ENCODE results near the gene NEGR1. TPM values are rescaled to one million over a fixed set of nuclear protein-coding genes. Genes with fewer than 3 reads are reported as not detected.

Gene NEGR1
- total and polyA plus RNA-seq, 9 of the 15 experiments (the other 6 are each of a cell fraction or from before 2014, with no cell fraction given) = not detected

GRCh38 chr1:71689635-71690034 is 592.7 kb downstream of the NEGR1 start:
- H3K9me3 ChIP-seq (replicated peaks; ENCODE audit: control insufficient read depth, insufficient read depth, low read depth, low read length) = no peaks in the 10 kb centered on the region
- in situ Hi-C loops (cut with MboI) (no loop called here), intact Hi-C loops (cut with micrococcal nuclease) (no loop called here)
- no TSS peak for BruUV-seq (replicated peaks)
- no peaks in the 10 kb centered on the region for H3K4me1 ChIP-seq (replicated peaks in 1 of 2; ENCODE audit: control insufficient read depth in 2 of 2, insufficient read depth in 2 of 2, low read length in 2 of 2)
- no peaks in the 10 kb centered on the region for H4K20me1 ChIP-seq (replicated peaks; ENCODE audit: control insufficient read depth, insufficient read depth, low read length)
- no peak overlapping the region for H3K4me3 ChIP-seq
- no peaks in the 10 kb centered on the region for H3K79me2 ChIP-seq (ENCODE audit: control insufficient read depth, insufficient read depth, low read length)
- ChIA-PET POLR2A (no interaction called here), CTCF (ENCODE audit: low intra/inter-chr PET ratio) (no interaction called here)
- 3% methylated on average over 2 of the region's 2 CpGs for WGBS (ENCODE audit: insufficient coverage, low coverage, missing lambda C conversion rate)
- ATAC-seq = no peak
- H3K9me1 ChIP-seq (ENCODE audit: control insufficient read depth, insufficient read depth, low read length) = no peaks in the 10 kb centered on the region
- FAIRE-seq = no peak
- no peak overlapping the region for H3K4me2 ChIP-seq (ENCODE audit: insufficient read depth, low read length)
- H3K9ac ChIP-seq (ENCODE audit: insufficient read depth in 1 of 2, low read depth in 2 of 2, low read length in 2 of 2) = no peak overlapping the region
- no peak overlapping the region for H2AFZ ChIP-seq (ENCODE audit: low read depth, low read length)
- H3K27ac ChIP-seq (ENCODE audit: extremely low read depth, low read depth, low read length) = no peak overlapping the region
- H3K36me3 ChIP-seq (ENCODE audit: control insufficient read depth, insufficient read depth, low read length) = no peaks in the 10 kb centered on the region
- no peak for DNase-seq (ENCODE audit: extremely low read depth in 1 of 4, low spot score in 3 of 4)
- H3K27me3 ChIP-seq (ENCODE audit: control insufficient read depth in 2 of 2, insufficient read depth in 2 of 2, low read length in 2 of 2) = no peaks in the 10 kb centered on the region
- TF ChIP-seq ZNF79 (CRISPR knock-in tag; IDR thresholded peaks at IDR 0.05; ENCODE audit: low read depth) = no peak
- no peak for TF ChIP-seq POLR3G (IDR thresholded peaks at IDR 0.05; ENCODE audit: extremely low read depth, insufficient read length, insufficient replicate concordance)
- TF ChIP-seq KAT7 (CRISPR knock-in tag; IDR thresholded peaks at IDR 0.05; ENCODE audit: borderline replicate concordance) = no peak
- TF ChIP-seq E2F5 (CRISPR knock-in tag; IDR thresholded peaks at IDR 0.05) = no peak
- TF ChIP-seq SIN3B (IDR thresholded peaks at IDR 0.05; ENCODE audit: low read depth) = no peak
- no peak for TF ChIP-seq MAFF (IDR thresholded peaks at IDR 0.05; ENCODE audit: low read length)
- no peak for TF ChIP-seq GTF2B (IDR thresholded peaks at IDR 0.05; ENCODE audit: extremely low read depth, insufficient read length)
